ENCODE measurements around the gene ANKRD31. TPM values are rescaled to one million over a fixed set of nuclear protein-coding genes. Genes with fewer than 3 reads are reported as not detected.
"Not testable (repeated sequence)": the region's sequence is repeated elsewhere in the genome, so short reads cannot be mapped to it uniquely, and the experiment has no call there.

Gene ANKRD31
- total RNA-seq, 1 experiment from 2014 or later, result 0.48 TPM

- Histone ChIP-seq H3K4me3 (no peak overlapping the region), H3K9me3 (ENCODE audit: insufficient read depth, low read depth) (no peaks in the 10 kb centered on the region), H3K4me1 (replicated peaks; ENCODE audit: insufficient read depth) (peaks cover 28% of the 10 kb centered on the region), H3K79me2 (ENCODE audit: low read depth) (no peaks in the 10 kb centered on the region), H2AFZ (no peak overlapping the region), H3K27ac (no peak overlapping the region), H3K27me3 (ENCODE audit: insufficient read depth, low read depth) (no peaks in the 10 kb centered on the region), H3K36me3 (ENCODE audit: low read depth) (no peaks in the 10 kb centered on the region), H3F3A (ENCODE audit: insufficient read depth, low read depth) (peaks cover 8% of the 10 kb centered on the region; the same call in 1 of the 2 replicates), H4K20me1 (ENCODE audit: insufficient read depth) (no peaks in the 10 kb centered on the region), H3K4me2 (no peak overlapping the region), H3K9me2 (ENCODE audit: insufficient read depth) (no peaks in the 10 kb centered on the region)
- no TSS peak for BruUV-seq (replicated peaks)
- CTCF ChIA-PET, result no interaction called here
- POLR2A ChIA-PET (ENCODE audit: unreplicated experiment), result no interaction called here
- no peak for TF ChIP-seq EZH2 (IDR thresholded peaks at IDR 0.05; ENCODE audit: low read depth)
- TF ChIP-seq CTCF (conservative IDR thresholded peaks at IDR 0.05), result no peak
- intact Hi-C loops (cut with micrococcal nuclease; ENCODE audit: unreplicated experiment), result loop anchor here (5.0 kb wide), 1 partner anchor 124 kb away; the partner anchor contains the start of gene ANKRD31
- peak in 1 of 2 experiments; percentile 70 for DNase-seq
These were observed 123.1 kb downstream of the ANKRD31 start for GRCh38 chr5:75113354-75114113.

- intact Hi-C loops (cut with micrococcal nuclease; ENCODE audit: unreplicated experiment), result no loop called here
- CTCF ChIA-PET, result no interaction called here
- no peak for DNase-seq
These were observed 127.6 kb downstream of the ANKRD31 start for GRCh38 chr5:75108931-75109596.

GRCh38 chr5:75108515-75108914 lies 128.2 kb downstream of the ANKRD31 start:
- Histone ChIP-seq H3K27ac (no peak overlapping the region), H3K4me3 (no peak overlapping the region), H3F3A (ENCODE audit: insufficient read depth, low read depth) (peaks cover 8% of the 10 kb centered on the region; the same call in 1 of the 2 replicates), H3K9me2 (ENCODE audit: insufficient read depth) (no peaks in the 10 kb centered on the region), H3K79me2 (ENCODE audit: low read depth) (no peaks in the 10 kb centered on the region), H3K4me1 (replicated peaks; ENCODE audit: insufficient read depth) (peaks cover 27% of the 10 kb centered on the region), H3K36me3 (ENCODE audit: low read depth) (no peaks in the 10 kb centered on the region), H3K4me2 (no peak overlapping the region), H3K9me3 (ENCODE audit: insufficient read depth, low read depth) (no peaks in the 10 kb centered on the region), H2AFZ (no peak overlapping the region), H3K27me3 (ENCODE audit: insufficient read depth, low read depth) (no peaks in the 10 kb centered on the region), H4K20me1 (ENCODE audit: insufficient read depth) (no peaks in the 10 kb centered on the region)
- CTCF ChIA-PET, result no interaction called here
- TF ChIP-seq EZH2 (IDR thresholded peaks at IDR 0.05; ENCODE audit: low read depth) (no peak), CTCF (conservative IDR thresholded peaks at IDR 0.05) (no peak)
- BruUV-seq (replicated peaks), result no TSS peak
- intact Hi-C loops (cut with micrococcal nuclease; ENCODE audit: unreplicated experiment), result no loop called here
- POLR2A ChIA-PET (ENCODE audit: unreplicated experiment), result interaction anchor here (0.7 kb wide), 1 partner anchor 18 kb away, joined by 6 read pairs; no protein-coding TSS in a partner anchor
- DNase-seq, result no peak

More at GRCh38 chr5:75108931-75109596, 127.6 kb downstream of the ANKRD31 start:
- Histone ChIP-seq H3K27me3 (ENCODE audit: insufficient read depth, low read depth) (no peaks in the 10 kb centered on the region), H3K4me3 (no peak overlapping the region), H3F3A (ENCODE audit: insufficient read depth, low read depth) (peaks cover 8% of the 10 kb centered on the region; the same call in 1 of the 2 replicates), H3K9me2 (ENCODE audit: insufficient read depth) (no peaks in the 10 kb centered on the region), H3K4me1 (replicated peaks; ENCODE audit: insufficient read depth) (peaks cover 28% of the 10 kb centered on the region), H2AFZ (no peak overlapping the region), H3K79me2 (ENCODE audit: low read depth) (no peaks in the 10 kb centered on the region), H3K9me3 (ENCODE audit: insufficient read depth, low read depth) (no peaks in the 10 kb centered on the region), H3K27ac (no peak overlapping the region), H3K4me2 (no peak overlapping the region), H4K20me1 (ENCODE audit: insufficient read depth) (no peaks in the 10 kb centered on the region), H3K36me3 (ENCODE audit: low read depth) (no peaks in the 10 kb centered on the region)
- TF ChIP-seq EZH2 (IDR thresholded peaks at IDR 0.05; ENCODE audit: low read depth) (no peak), CTCF (conservative IDR thresholded peaks at IDR 0.05) (no peak)
- POLR2A ChIA-PET (ENCODE audit: unreplicated experiment), result no interaction called here
- no TSS peak for BruUV-seq (replicated peaks)

- intact Hi-C loops (cut with micrococcal nuclease; ENCODE audit: unreplicated experiment); H3K27ac ChIP-seq; H3K9me2 ChIP-seq (ENCODE audit: insufficient read depth); BruUV-seq (replicated peaks); H3F3A ChIP-seq (ENCODE audit: insufficient read depth, low read depth); DNase-seq; H3K36me3 ChIP-seq (ENCODE audit: low read depth); H3K27me3 ChIP-seq (ENCODE audit: insufficient read depth, low read depth); H3K4me2 ChIP-seq; POLR2A ChIA-PET (ENCODE audit: unreplicated experiment); H4K20me1 ChIP-seq (ENCODE audit: insufficient read depth); CTCF ChIA-PET; H3K79me2 ChIP-seq (ENCODE audit: low read depth); H2AFZ ChIP-seq; H3K4me3 ChIP-seq; H3K9me3 ChIP-seq (ENCODE audit: insufficient read depth, low read depth): not testable (repeated sequence)
- H3K4me1 ChIP-seq (replicated peaks; ENCODE audit: insufficient read depth), result peaks cover 13% of the 10 kb centered on the region; the same call in 1 of the 2 replicates
These were observed 140.7 kb downstream of the ANKRD31 start for GRCh38 chr5:75095956-75096355.

All from PC-9 (cell line).